Frontal cortex (tissue), 4 donors: Measurements from ENCODE around the gene DAPK3. TPM values are rescaled to one million over a fixed set of nuclear protein-coding genes. Genes with fewer than 3 reads are reported as not detected.
"Not testable (repeated sequence)": the region's sequence is repeated elsewhere in the genome, so short reads cannot be mapped to it uniquely, and the experiment has no call there.

ENCODE experiments used
- DNase-seq, 2 donors: peaks; one replicate each; pipeline ENCODE4 v3.0.0; 2012; ENCODE audit warnings: low spot score in 2 of 2
- FAIRE-seq: peaks from 2 replicates; lab custom pipeline; 2012; peaks lifted over from hg19 to GRCh38; lab: Jason Lieb, UNC
- total RNA-seq: library from RNA; depleted of rRNA; stranded (reverse); fragments of >200 nt; gene quantifications from one replicate; pipeline ENCODE4 v1.2.3, GENCODE V29; 2014
- donor health status: control.
- donor health status: control.
- donor health status: control.

Gene DAPK3
- total RNA-seq, 1 donor from 2014 or later, result 53.4 TPM

- FAIRE-seq, result no peak
- peak in 1 of 2 donors; percentile 4 for DNase-seq
Observed at GRCh38 chr19:3980353-3981251, 9.7 kb upstream of the DAPK3 start.

- no peak for FAIRE-seq
Observed at GRCh38 chr19:3979674-3980352, 8.9 kb upstream of the DAPK3 start.

DNA sequence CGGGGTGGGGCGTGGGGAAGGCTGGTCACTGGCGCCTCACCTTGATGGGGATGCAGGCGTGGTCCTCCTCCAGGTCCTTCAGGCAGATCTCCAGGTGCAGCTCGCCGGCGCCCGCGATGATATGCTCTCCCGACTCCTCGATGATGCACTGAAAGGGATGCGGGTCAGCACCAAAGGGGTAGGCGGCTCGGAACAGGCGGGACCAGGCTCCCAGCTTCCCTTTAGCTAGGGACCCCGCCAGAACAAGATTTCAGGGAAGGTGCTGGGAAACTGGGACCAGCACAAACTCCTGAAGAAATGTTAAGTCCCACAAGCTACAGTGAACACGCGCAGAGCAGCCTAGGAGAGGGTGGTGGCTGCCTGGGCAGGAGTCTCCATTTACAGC is 8.4 kb upstream of the DAPK3 start:
- DNase-seq, result no peak
- no peak for FAIRE-seq

More at GRCh38 chr19:3979674-3980352, 8.9 kb upstream of the DAPK3 start:
- no peak for DNase-seq

- DNase-seq, result no peak
- no peak for FAIRE-seq
Observed at GRCh38 chr19:3978145-3978544, 7.2 kb upstream of the DAPK3 start.

DNA sequence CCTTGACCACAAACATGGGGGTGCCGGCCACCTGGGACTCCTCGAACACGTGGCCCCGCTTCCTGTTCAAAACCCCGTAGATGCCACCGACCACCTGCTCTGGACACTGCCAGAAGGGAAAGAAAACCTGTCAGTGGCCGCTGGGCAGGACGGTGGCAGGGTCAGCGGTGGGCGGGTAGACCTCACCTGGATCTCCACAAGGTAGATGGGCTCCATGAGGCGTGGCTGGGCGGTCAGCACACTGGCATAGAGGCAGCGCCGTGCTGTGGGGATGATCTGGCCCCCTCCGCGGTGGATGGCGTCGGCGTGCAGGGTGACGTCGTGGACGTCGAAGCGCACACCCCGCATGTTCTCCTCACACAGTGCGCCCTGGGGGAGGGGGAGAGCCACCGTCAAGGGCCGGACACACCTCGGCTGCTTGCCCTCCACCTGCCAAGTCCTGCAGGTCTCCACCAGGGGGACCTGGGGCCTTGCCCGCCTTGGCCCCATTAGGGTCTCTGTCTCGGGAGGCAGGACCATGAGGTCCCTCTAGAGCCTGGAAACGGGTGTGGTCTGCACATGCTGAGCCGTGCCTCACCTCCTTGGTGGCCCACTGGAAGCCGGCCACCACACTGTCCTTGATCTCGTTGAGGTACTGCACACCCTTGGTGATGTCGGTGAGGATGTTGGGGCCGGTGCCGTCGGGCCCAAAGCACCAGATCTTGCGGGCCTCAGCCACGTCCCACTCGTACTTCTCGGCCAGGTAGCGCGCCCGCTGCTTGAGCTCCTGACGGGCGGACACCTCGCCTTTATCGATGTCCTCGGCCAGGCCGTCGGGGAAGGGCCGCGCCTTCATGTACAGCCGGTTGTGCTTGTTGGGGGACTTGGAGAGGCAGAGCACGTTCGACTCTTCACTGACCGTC is 6.6 kb upstream of the DAPK3 start:
- no peak for DNase-seq
- FAIRE-seq, result no peak

- DNase-seq, result no peak
- FAIRE-seq, result no peak
Observed at GRCh38 chr19:3976495-3977241, 5.8 kb upstream of the DAPK3 start.

DNA sequence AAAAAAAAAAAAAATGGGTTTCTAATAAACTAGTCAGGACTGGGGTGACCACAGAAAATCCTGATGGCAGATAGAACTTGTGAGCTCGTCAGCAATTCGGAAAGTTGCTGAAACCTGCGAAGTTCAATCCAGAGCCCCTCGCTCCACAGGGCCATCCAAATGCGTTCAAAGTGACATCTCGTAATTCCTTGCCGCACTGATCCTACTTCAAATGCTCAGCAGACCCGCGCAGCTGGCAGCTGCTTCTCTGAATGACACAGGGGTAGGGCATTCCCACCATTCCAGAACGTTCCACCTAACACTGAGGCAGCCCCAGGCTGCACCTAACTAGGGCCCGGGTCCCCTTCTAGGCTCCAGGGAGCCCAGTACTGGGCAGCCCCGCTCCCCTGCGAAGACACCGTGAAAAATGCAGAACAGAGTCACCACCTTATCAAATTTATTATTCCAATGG is 4.8 kb upstream of the DAPK3 start:
- no peak for DNase-seq

GRCh38 chr19:3975144-3975543 is 4.2 kb upstream of the DAPK3 start:
- FAIRE-seq (no peak), DNase-seq (no peak)

More for the DNA sequence above, 4.8 kb upstream of the DAPK3 start:
- FAIRE-seq, result no peak

DNA sequence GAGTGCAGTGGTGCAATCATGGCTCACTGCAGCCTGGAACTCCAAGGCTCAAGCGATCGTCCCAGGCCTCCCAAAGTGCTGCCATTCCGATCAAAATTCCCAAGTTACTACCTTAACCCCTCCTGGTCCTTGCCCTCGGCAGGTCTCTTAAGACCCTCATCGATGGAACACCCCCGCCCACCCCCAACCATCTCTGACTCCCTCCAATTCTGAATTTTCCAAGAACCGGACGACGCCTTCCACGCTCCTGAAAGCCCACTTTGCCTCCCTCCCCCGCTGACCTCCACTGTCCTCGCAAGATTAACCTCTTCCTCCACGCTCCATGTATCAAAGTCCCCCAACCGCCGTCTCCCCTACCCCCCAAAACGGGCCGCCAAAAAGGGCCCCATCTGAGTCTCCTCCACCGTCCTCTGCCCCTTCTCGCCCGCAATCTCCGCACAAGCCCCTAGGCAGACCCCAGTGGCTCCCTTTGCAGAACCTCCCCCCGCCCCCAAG is 539 bp downstream of the DAPK3 start:
- FAIRE-seq (no peak), DNase-seq (no peak)

GRCh38 chr19:3969435-3970312 is 1.2 kb downstream of the DAPK3 start:
- no peak for DNase-seq
- no peak for FAIRE-seq

GRCh38 chr19:3968556-3969434 is 2.1 kb downstream of the DAPK3 start:
- FAIRE-seq (no peak), DNase-seq (peak; percentile 64 to 74)

DNA sequence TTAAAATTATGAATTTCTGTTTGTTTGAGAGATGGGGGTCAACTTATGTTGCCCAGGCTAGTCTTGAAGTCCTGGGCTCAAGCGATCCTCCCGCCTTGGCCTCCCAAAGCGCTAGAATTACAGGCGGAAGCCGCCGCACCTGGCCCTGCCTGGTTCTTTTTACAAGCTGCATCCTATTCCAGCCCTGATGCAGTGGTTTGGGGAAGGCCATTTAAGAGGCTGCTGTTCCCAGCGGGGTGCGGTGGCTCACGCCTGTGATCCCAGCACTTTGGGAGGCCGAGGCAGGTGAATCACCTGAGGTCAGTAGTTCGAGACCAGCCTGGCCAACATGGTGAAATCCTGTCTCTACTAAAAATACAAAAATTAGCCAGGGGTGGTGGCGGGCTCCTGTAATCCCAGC is 2.9 kb downstream of the DAPK3 start:
- not testable (repeated sequence) for FAIRE-seq, DNase-seq

DNA sequence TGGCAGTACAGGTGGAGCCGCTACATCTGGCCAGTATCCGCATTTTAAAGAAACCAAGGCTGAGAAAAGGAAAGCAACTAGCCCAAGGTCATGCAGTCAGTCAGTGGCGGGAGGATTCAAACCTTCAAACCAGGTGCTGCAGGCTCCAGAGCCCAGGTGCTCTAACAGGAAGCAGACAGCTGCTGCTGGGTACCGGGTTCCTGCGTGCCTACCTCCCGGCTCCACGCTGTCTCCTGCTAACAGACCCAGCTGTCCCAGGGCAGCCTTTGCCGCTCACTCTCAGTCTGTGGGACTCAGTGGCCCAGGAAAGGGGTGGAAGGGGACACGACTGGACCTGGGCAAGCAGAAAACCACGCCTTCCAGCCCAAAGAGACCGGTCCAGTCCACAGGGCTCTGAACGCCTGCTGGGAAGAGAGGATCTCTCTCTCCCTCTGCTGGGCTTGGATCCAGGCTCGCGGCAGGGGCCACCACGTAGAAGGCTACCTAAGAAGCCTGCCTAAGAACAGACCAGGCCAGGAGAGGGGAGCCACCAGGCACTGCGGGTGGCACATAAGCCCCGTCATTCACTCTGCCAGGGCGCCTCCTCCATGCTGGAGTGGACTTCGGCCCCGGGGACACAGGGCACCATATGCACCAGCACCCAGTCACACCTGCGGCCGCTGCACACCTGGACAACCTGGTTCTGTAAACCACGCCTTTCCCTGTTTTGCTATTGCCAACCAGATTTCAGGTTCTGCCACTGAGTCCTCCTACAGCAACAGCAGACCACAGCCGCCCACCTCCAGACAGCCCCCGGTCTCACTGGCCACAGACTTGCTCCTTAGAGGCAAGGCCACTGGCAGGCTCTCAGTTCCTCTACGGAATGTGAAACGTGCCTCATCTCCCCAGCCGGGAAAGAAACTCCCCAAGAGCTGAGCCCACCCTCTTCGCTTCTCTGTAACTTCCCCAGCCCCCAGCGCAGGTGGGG is 4.6 kb downstream of the DAPK3 start:
- no peak for FAIRE-seq
- no peak for DNase-seq

DNA sequence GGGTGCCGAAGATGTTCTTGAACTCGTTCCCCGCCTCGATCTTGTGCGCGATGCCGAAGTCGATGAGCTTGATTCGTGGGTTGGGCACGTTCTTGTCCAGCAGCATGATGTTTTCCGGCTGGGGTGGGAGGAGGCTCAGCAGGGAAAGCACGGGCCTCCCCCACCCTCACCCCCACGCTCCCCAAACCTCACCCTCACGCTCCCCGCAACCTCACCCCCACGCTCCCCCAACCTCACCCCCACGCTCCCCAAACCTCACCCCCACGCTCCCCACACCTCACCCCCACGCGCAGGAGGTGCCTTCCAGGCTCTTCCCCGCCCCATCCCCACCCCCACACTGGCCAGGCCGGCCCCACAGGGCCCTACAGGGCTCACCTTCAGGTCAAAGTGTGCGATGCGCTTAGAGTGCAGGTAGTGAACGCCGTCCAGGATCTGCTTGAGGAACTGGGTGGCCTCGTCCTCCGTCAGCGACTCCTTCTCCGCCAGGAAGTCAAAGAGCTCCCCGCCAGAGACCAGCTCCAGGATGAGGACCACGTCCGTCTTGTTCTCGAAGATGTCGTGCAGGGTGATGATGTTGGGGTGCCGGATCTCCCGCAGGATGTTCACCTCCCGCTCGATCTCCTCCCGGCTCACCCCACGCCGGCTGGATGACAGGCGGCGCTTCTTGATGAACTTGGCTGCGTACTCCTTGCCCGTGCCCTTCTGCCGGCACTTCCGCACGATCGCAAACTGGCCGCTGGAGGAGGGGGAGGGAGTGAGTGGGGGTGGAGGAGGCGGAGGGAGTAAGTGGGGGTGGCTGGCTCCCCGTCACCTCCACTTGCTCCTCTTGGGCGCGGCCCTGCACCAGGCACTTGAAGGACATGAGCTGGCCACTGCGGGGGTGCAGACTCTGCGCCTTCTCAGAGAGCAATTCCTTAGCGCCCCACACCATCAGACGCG is 6.4 kb downstream of the DAPK3 start:
- DNase-seq, result no peak
- no peak for FAIRE-seq
